MCF 10A (cell line): ENCODE data around the gene LARP1. TPM values are rescaled to one million over a fixed set of nuclear protein-coding genes. Genes with fewer than 3 reads are reported as not detected.

Experiments
- BruUV-seq: library from RNA; stranded (reverse); fragments of 400-500 nt; replicated peaks from 2 replicates; lab custom pipeline; 2021; lab: Mats Ljungman, UMichigan
- CTCF ChIA-PET: fragments of 300-600 bp; sonication (Branson Sonifier 250); formaldehyde crosslinking; extraction: SDS; loops from one replicate; lab custom pipeline; 2021; ENCODE audit warnings: antibody characterized with exemption, inconsistent platforms; lab: Yijun Ruan, JAX
- POLR2A ChIA-PET: fragments of 300-600, 350-650 bp; sonication (Branson Sonifier 250); formaldehyde crosslinking; extraction: SDS; loops from one replicate; lab custom pipeline; 2020; ENCODE audit warnings: antibody characterized with exemption, inconsistent platforms; lab: Yijun Ruan, JAX
- DNase-seq: peaks from one replicate; pipeline ENCODE4 v3.0.0-alpha.2; 2018; ENCODE audit not compliant: unreplicated experiment
- H3K27ac Mint-ChIP-seq: one replicate; pipeline ENCODE4 v1.8.0; 2022; ENCODE audit warnings: mild to moderate bottlenecking, low read depth, mixed read lengths; ENCODE audit not compliant: unreplicated experiment
- H3K27me3 Mint-ChIP-seq: one replicate; pipeline ENCODE4 v1.8.0; 2022; ENCODE audit warnings: mixed read lengths; ENCODE audit not compliant: insufficient read depth, unreplicated experiment
- H3K36me3 Mint-ChIP-seq: one replicate; pipeline ENCODE4 v1.8.0; 2022; ENCODE audit warnings: mild to moderate bottlenecking, moderate library complexity, mixed read lengths; ENCODE audit not compliant: insufficient read depth, unreplicated experiment
- H3K4me1 Mint-ChIP-seq: one replicate; pipeline ENCODE4 v1.8.0; 2022; ENCODE audit warnings: mixed read lengths; ENCODE audit not compliant: insufficient read depth, unreplicated experiment
- H3K4me3 Mint-ChIP-seq: one replicate; pipeline ENCODE4 v1.8.0; 2022; ENCODE audit warnings: mild to moderate bottlenecking, moderate library complexity, mixed read lengths; ENCODE audit not compliant: unreplicated experiment
- H3K9me3 Mint-ChIP-seq: one replicate; pipeline ENCODE4 v1.8.0; 2022; ENCODE audit warnings: mixed read lengths; ENCODE audit not compliant: unreplicated experiment
- intact Hi-C: fragments of 100-400 bp; cut with micrococcal nuclease; formaldehyde crosslinking; loops from 2 replicates; pipeline ENCODE4 v1.14.1; 2022
- total RNA-seq: library from RNA; stranded (reverse); gene quantifications from 2 replicates; pipeline ENCODE4 v1.2.3, GENCODE V29; 2022
- TF ChIP-seq, protein P1 (sequence below): fragments of 200-600 bp; IDR thresholded peaks from one replicate; pipeline ENCODE4 v1.8.0; 2022; ENCODE audit warnings: antibody characterized with exemption, mild to moderate bottlenecking; ENCODE audit not compliant: unreplicated experiment

LARP1 gene
- total RNA-seq, 1 experiment from 2014 or later = 340 TPM

DNA sequence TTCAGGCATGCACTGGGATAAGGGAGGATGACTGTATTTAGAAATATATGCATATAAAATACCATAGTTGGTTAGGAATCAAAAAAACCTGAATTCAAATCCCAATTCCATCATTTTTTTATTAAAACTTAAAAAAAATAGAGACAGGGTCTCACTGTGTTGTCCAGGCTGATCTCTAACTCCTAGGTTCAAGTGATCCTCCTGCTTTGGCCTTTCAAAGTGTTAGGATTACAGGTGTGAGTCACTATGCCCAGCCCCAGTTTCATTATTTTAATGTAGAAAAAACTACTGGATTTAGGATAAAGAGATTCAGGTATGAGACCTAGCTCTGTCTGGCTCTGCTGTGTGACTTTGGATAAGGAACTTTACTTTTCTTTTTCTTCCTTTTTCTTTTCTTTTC is 3.3 kb upstream of the LARP1 start:
- H3K36me3 Mint-ChIP-seq = peaks cover 12% of the 10 kb centered on the region
- intact Hi-C loops = no loop called here
- peaks cover 13% of the 10 kb centered on the region for H3K4me1 Mint-ChIP-seq
- H3K27me3 Mint-ChIP-seq = no peaks in the 10 kb centered on the region
- no peak overlapping the region for H3K27ac Mint-ChIP-seq
- no peak overlapping the region for H3K4me3 Mint-ChIP-seq
- H3K9me3 Mint-ChIP-seq = no peaks in the 10 kb centered on the region
- no peak for DNase-seq
- ChIA-PET POLR2A (interaction anchor here (0.6 to 3.6 kb wide), 5 partner anchors 9 to 199 kb away, joined by 3 to 29 read pairs (median 4); no protein-coding TSS in a partner anchor), CTCF (interaction anchor here (0.6 to 0.9 kb wide), 3 partner anchors 19 to 73 kb away, joined by 3 to 4 read pairs (median 3); no protein-coding TSS in a partner anchor)
- no TSS peak for BruUV-seq
- TF ChIP-seq, protein P1, sequence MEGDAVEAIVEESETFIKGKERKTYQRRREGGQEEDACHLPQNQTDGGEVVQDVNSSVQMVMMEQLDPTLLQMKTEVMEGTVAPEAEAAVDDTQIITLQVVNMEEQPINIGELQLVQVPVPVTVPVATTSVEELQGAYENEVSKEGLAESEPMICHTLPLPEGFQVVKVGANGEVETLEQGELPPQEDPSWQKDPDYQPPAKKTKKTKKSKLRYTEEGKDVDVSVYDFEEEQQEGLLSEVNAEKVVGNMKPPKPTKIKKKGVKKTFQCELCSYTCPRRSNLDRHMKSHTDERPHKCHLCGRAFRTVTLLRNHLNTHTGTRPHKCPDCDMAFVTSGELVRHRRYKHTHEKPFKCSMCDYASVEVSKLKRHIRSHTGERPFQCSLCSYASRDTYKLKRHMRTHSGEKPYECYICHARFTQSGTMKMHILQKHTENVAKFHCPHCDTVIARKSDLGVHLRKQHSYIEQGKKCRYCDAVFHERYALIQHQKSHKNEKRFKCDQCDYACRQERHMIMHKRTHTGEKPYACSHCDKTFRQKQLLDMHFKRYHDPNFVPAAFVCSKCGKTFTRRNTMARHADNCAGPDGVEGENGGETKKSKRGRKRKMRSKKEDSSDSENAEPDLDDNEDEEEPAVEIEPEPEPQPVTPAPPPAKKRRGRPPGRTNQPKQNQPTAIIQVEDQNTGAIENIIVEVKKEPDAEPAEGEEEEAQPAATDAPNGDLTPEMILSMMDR = no peak

DNA sequence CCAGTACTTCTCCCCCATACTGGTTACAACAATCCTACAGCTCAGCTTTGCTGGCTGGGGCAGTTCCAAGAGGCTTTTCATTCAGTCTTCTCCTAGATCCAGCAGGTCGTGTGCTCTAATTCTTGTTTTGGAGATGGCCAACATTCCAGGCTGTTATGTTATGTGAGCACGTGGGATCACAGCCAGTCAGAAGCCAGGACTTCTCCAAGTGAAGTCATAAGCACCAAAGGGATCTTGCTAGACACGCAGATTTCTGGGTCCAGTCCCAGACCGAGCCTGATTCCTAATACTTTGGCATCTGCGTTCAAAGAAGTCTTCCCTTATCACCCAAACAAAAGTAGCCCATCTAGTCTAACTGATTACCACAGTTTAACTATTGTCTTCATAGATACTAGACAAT is 1.4 kb upstream of the LARP1 start:
- peak; percentile 84 for DNase-seq
- intact Hi-C loops = loop anchor here (2.0 kb wide), 1 partner anchor 105 kb away; the partner anchor contains the start of gene CNOT8
- CTCF ChIA-PET = interaction anchor here (0.5 to 2.4 kb wide), 7 partner anchors 20 to 787 kb away, joined by 3 to 7 read pairs (median 4); no protein-coding TSS in a partner anchor
- Mint-ChIP-seq H3K4me1 (peaks cover 24% of the 10 kb centered on the region), H3K36me3 (peaks cover 12% of the 10 kb centered on the region), H3K4me3 (peak overlapping the region; percentile 82), H3K27me3 (no peaks in the 10 kb centered on the region), H3K9me3 (no peaks in the 10 kb centered on the region), H3K27ac (peak overlapping the region; percentile 98)
- POLR2A ChIA-PET = interaction anchor here (0.7 to 3.6 kb wide), 16 partner anchors 13 to 129 kb away, joined by 3 to 29 read pairs (median 4); no protein-coding TSS in a partner anchor
- no TSS peak for BruUV-seq
- TF ChIP-seq, protein P1 = no peak

- Mint-ChIP-seq H3K4me3 (peak overlapping the region; percentile 82), H3K27me3 (no peaks in the 10 kb centered on the region), H3K9me3 (no peaks in the 10 kb centered on the region), H3K4me1 (peaks cover 33% of the 10 kb centered on the region), H3K36me3 (peaks cover 12% of the 10 kb centered on the region), H3K27ac (peak overlapping the region; percentile 98)
- peak; percentile 100 for DNase-seq
- POLR2A ChIA-PET = interaction anchor here (0.6 to 3.6 kb wide), 13 partner anchors 11 to 183 kb away, joined by 3 to 29 read pairs (median 4); no protein-coding TSS in a partner anchor
- CTCF ChIA-PET = interaction anchor here (0.7 to 2.4 kb wide), 2 partner anchors 102 to 115 kb away, joined by 4 to 7 read pairs; no protein-coding TSS in a partner anchor
- TF ChIP-seq, protein P1 = peak; percentile 34
- intact Hi-C loops = loop anchor here (1.0 to 2.0 kb wide), 3 partner anchors 72 to 104 kb away; partner anchors contain the start of gene CNOT8
- TSS peak; percentile 80 for BruUV-seq
These were observed 467 bp upstream of the LARP1 start for GRCh38 chr5:154754460-154755360.
